GM12801 (cell line): ENCODE data around the gene DMTF1.

Experiments
- TF ChIP-seq, protein P1 (sequence below): IDR thresholded peaks from one replicate; pipeline ENCODE4 v1.5.1; 2011; ENCODE audit warnings: control low read depth; ENCODE audit not compliant: insufficient read length; ENCODE audit errors: extremely low read depth

Gene DMTF1

GRCh38 chr7:87179180-87179579 lies 26.9 kb downstream of the DMTF1 start:
- TF ChIP-seq, protein P1, sequence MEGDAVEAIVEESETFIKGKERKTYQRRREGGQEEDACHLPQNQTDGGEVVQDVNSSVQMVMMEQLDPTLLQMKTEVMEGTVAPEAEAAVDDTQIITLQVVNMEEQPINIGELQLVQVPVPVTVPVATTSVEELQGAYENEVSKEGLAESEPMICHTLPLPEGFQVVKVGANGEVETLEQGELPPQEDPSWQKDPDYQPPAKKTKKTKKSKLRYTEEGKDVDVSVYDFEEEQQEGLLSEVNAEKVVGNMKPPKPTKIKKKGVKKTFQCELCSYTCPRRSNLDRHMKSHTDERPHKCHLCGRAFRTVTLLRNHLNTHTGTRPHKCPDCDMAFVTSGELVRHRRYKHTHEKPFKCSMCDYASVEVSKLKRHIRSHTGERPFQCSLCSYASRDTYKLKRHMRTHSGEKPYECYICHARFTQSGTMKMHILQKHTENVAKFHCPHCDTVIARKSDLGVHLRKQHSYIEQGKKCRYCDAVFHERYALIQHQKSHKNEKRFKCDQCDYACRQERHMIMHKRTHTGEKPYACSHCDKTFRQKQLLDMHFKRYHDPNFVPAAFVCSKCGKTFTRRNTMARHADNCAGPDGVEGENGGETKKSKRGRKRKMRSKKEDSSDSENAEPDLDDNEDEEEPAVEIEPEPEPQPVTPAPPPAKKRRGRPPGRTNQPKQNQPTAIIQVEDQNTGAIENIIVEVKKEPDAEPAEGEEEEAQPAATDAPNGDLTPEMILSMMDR = no peak

- TF ChIP-seq, protein P1 = no peak
Measured at GRCh38 chr7:87187120-87187519, 34.9 kb downstream of the DMTF1 start.

DNA sequence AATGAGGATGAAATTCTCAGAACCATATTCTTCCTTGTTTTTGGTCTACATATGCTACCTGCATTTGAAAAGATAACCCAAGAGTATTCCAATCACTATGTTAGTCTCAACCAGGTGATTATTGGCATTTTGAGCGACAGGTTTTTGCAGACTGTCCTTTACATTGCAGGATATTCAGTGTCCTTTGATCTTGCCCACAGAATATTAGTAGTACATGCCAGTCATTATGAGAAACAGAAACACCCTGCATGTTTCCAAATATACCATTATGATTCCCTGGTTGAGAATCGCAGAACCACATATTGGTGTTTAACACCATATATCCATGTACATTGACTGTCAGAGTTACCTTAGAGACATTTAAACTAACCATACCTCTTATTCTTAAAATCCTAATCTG lies 36.7 kb downstream of the DMTF1 start:
- TF ChIP-seq, protein P1 = no peak

GRCh38 chr7:87190783-87191182 lies 38.5 kb downstream of the DMTF1 start:
- TF ChIP-seq, protein P1 = no peak

DNA sequence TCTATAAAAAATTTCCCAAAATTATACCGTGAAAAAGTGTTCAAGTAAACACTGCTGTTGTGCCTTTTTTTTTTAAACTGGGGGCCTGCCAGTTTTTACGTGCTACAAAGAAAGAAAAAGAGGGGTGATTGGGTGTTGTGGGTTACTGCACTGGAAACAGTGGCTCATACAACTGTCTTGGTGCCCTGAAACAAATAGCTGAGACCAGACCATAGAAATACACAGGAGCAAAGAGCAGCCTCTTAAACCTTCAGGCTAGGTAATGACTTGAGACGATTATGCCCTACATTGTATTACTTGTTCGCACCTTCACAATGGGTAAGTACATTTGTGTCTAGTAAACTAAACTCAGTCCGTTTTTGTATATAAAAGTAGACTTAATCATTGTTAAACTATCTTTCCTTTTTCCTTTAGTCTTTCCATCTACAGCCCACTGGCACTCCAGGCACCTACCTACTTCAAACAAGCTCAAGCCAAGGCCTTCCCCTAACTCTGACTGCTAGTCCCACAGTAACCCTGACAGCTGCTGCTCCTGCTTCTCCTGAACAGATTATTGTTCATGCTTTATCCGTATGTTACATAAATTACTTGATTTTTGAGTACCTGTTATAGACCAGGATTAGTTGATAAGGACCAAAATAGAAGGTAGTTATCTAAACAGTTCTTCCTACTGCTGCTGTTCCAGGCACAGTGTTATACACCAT lies 40.7 kb downstream of the DMTF1 start:
- TF ChIP-seq, protein P1 = no peak

DNA sequence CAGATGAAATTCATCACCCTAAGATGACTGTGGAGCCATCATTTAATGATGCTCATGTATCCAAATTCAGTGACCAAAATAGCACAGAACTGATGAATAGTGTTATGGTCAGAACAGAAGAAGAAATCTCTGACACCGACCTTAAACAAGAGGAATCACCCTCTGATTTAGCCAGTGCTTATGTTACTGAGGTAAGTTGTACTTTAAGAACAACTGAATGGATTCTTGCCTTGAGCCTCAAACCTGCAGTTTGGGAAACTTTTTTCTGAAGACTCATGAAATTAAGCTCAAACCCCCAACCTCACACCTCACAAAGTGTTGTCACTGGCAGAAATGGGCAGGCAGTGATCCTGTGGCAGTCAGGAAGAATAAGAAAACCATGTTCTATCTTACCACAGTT lies 41.7 kb downstream of the DMTF1 start:
- TF ChIP-seq, protein P1 = no peak

DNA sequence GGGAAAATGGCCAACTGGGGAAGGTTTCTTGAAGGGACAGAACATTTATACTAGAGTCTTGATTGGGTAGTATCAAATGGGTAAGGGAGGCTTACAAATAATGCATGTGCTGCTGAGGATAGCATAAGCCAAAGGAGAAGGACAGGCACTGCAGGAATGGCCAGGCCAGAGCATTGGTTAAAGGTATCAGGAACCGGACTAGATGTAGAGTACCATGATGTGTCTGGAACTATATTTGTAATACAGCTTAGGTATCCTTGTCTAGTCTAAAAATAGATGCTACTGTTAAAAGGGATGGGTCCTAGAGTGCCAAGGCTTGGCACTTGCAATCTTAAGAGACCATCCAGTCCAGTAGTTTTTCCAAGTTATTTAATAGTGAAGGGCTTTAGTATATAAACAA lies 47.0 kb downstream of the DMTF1 start:
- TF ChIP-seq, protein P1 = no peak
